ENCODE measurements around the gene ANKS4B. TPM values are rescaled to one million over a fixed set of nuclear protein-coding genes. Genes with fewer than 3 reads are reported as not detected.
A peak's percentile ranks its signal among the peaks of the same experiment; 100 is the strongest.
"Not testable (repeated sequence)": the region's sequence is repeated elsewhere in the genome, so short reads cannot be mapped to it uniquely, and the experiment has no call there.

Gene ANKS4B
- total RNA-seq, 4 donors from 2014 or later, result 0.20 TPM; not detected in 3

DNA sequence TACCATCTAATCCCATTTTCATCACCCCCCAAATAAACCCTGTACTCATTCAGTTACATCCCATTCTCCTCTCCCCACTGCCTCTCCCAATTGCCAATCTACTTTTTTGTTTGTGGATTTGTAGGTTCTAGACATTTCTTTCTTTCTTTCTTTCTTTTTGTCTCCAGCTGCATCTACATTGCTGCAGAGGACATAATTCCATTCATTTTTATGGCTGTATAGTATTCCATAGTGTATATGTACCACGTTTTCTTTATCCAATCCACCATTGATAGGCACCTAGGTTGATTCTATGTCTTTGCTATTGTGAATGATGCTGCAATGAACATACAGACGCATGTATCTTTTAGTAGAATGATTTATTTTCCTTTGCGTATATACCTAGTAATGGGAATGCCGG is 50.9 kb downstream of the ANKS4B start:
- no peak overlapping the region for H3K4me3 ChIP-seq
- no peak for DNase-seq (ENCODE audit: low spot score in 2 of 2)

DNA sequence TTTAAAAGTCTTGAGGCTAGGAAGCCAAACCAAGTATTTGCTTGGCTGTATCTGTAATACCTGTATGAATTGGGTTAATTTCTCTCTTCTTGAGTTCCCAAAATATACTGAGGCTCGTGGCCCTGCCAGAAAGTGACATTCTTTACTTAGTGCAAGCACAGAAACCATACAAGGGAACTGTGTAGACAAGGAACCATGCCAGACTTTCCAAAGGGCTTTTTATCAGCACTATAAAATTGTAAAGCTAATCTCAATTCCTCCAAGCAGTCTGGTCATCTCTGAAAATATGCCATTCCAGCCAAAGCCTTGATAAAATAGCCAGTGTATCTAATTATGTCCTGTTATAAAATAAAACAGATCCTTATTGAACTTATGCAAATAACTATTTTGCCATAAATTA is 51.8 kb downstream of the ANKS4B start:
- H3K27me3 ChIP-seq, result peaks cover 3 to 62% of the 10 kb centered on the region in 2 donors
- H3K9me3 ChIP-seq, result peaks cover 0 to 11% (median 0%) of the 10 kb centered on the region in 4 donors
- H3K36me3 ChIP-seq, result no peaks in the 10 kb centered on the region
- H3K4me3 ChIP-seq, result no peak overlapping the region
- no peak for DNase-seq (ENCODE audit: low spot score in 2 of 2)
- no peak overlapping the region for H3K27ac ChIP-seq
- peaks cover 0 to 12% (median 3%) of the 10 kb centered on the region in 4 donors for H3K4me1 ChIP-seq
- 33 to 42% methylated on average over 1 of the region's 1 CpG for WGBS, 2 donors
- no peak for TF ChIP-seq EP300 (IDR thresholded peaks at IDR 0.05)
- TF ChIP-seq POLR2A (IDR thresholded peaks at IDR 0.05), result no peak
- TF ChIP-seq, protein P1, sequence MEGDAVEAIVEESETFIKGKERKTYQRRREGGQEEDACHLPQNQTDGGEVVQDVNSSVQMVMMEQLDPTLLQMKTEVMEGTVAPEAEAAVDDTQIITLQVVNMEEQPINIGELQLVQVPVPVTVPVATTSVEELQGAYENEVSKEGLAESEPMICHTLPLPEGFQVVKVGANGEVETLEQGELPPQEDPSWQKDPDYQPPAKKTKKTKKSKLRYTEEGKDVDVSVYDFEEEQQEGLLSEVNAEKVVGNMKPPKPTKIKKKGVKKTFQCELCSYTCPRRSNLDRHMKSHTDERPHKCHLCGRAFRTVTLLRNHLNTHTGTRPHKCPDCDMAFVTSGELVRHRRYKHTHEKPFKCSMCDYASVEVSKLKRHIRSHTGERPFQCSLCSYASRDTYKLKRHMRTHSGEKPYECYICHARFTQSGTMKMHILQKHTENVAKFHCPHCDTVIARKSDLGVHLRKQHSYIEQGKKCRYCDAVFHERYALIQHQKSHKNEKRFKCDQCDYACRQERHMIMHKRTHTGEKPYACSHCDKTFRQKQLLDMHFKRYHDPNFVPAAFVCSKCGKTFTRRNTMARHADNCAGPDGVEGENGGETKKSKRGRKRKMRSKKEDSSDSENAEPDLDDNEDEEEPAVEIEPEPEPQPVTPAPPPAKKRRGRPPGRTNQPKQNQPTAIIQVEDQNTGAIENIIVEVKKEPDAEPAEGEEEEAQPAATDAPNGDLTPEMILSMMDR (IDR thresholded peaks at IDR 0.05), result no peak

More for the DNA sequence above, 50.9 kb downstream of the ANKS4B start:
- Histone ChIP-seq H3K36me3 (no peaks in the 10 kb centered on the region), H3K27me3 (peaks cover 3 to 56% of the 10 kb centered on the region in 2 donors), H3K9me3 (peaks cover 0 to 5% (median 0%) of the 10 kb centered on the region in 4 donors), H3K27ac (no peak overlapping the region), H3K4me1 (peaks cover 0 to 12% (median 3%) of the 10 kb centered on the region in 4 donors)
- TF ChIP-seq, protein P1 (IDR thresholded peaks at IDR 0.05), result no peak
- TF ChIP-seq POLR2A (IDR thresholded peaks at IDR 0.05) (no peak), EP300 (IDR thresholded peaks at IDR 0.05) (no peak)
- 88 to 90% methylated on average over 4 of the region's 4 CpGs for WGBS, 2 donors

DNA sequence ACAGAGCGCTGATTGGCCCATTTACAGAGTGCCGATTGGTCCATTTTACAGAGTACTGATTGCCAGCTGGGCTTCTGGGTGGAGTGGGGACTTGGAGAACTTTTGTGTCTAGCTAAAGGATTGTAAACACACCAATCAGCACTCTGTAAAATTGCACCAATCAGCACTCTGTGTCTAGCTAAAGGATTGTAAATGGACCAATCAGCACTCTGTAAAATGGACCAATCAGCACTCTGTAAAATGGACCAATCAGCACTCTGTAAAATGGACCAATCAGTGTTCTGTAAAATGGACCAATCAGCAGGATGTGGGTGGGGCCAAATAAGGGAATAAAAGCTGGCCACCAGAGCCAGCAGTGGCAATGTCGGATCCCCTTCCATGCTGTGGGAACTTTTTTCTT is 56.3 kb downstream of the ANKS4B start:
- not testable (repeated sequence) for H3K27ac ChIP-seq; H3K36me3 ChIP-seq; H3K4me1 ChIP-seq; DNase-seq (ENCODE audit: low spot score in 2 of 2); H3K4me3 ChIP-seq; H3K9me3 ChIP-seq
- WGBS, 2 donors, result 95 to 98% methylated on average over 3 of the region's 3 CpGs
- H3K27me3 ChIP-seq, result peaks cover 0 to 44% of the 10 kb centered on the region in 2 donors

GRCh38 chr16:21300309-21301167 is 67.0 kb downstream of the ANKS4B start:
- H3K4me1 ChIP-seq, result peaks cover 0 to 20% (median 5%) of the 10 kb centered on the region in 4 donors
- WGBS, 2 donors, result 1% methylated on average over 33 to 36 of the region's 36 CpGs
- H3K4me3 ChIP-seq, result peak overlapping the region; percentile 45 to 69 (median 63)

GRCh38 chr16:21301168-21301894 is 67.8 kb downstream of the ANKS4B start:
- peaks cover 0 to 8% of the 10 kb centered on the region in 2 donors for H3K27me3 ChIP-seq
- DNase-seq (ENCODE audit: low spot score in 2 of 2), result peak; percentile 35 to 58
- WGBS, 2 donors, result 0 to 1% methylated on average over 28 to 51 of the region's 60 CpGs
- no peaks in the 10 kb centered on the region for H3K9me3 ChIP-seq
- peak in 1 of 2 donors; percentile 13 for TF ChIP-seq EP300 (IDR thresholded peaks at IDR 0.05)
- no peak for TF ChIP-seq POLR2A (IDR thresholded peaks at IDR 0.05)
- peak overlapping the region; percentile 8 to 83 (median 45) for H3K27ac ChIP-seq
- no peaks in the 10 kb centered on the region for H3K36me3 ChIP-seq
- H3K4me1 ChIP-seq, result peaks cover 0 to 20% (median 5%) of the 10 kb centered on the region in 4 donors
- peak overlapping the region; percentile 45 to 69 (median 63) for H3K4me3 ChIP-seq

More at GRCh38 chr16:21300309-21301167, 67.0 kb downstream of the ANKS4B start:
- DNase-seq (ENCODE audit: low spot score in 2 of 2), result peak; percentile 95 to 100
- no peaks in the 10 kb centered on the region for H3K36me3 ChIP-seq
- H3K27ac ChIP-seq, result peak overlapping the region; percentile 6 to 83 (median 45)
- peak; percentile 71 to 84 for TF ChIP-seq EP300 (IDR thresholded peaks at IDR 0.05)
- TF ChIP-seq POLR2A (IDR thresholded peaks at IDR 0.05), result peak in 1 of 2 donors; percentile 39
- TF ChIP-seq, protein P1 (IDR thresholded peaks at IDR 0.05), result peak; percentile 65 to 88 (median 79)
- no peaks in the 10 kb centered on the region for H3K9me3 ChIP-seq
- peaks cover 0 to 8% of the 10 kb centered on the region in 2 donors for H3K27me3 ChIP-seq
